C4-2B (cell line): ENCODE data around the gene HSD17B13.

Source experiments
- ZFX ChIP-seq: fragments of 450-650 bp; IDR thresholded peaks from 2 replicates; pipeline ENCODE4 v1.6.1; 2017
- TF ChIP-seq, protein P1 (sequence below): fragments of 450-650 bp; conservative IDR thresholded peaks from 2 replicates; pipeline ENCODE4 v1.5.1; 2017; ENCODE audit warnings: mild to moderate bottlenecking

DNA sequence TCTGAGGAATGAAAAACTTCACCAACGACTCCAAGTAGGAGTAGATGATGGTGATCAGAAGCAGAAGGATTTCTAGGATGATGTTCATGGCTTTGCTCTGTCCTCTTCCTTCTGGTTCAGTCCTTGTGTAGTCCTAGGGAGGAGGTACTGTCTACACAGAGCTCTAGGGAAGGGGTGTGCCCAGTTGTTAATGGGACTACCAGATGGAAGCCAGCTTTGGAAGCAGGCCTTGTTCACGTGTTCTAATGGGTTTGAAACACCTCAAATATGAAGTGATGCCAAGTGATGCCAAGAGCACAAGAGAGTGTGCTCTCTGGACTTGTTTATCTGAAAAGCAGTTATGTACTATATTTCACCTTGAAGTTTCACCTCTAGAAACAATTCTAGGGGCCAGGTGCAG is at the start of gene HSD17B13:
- TF ChIP-seq, protein P1, sequence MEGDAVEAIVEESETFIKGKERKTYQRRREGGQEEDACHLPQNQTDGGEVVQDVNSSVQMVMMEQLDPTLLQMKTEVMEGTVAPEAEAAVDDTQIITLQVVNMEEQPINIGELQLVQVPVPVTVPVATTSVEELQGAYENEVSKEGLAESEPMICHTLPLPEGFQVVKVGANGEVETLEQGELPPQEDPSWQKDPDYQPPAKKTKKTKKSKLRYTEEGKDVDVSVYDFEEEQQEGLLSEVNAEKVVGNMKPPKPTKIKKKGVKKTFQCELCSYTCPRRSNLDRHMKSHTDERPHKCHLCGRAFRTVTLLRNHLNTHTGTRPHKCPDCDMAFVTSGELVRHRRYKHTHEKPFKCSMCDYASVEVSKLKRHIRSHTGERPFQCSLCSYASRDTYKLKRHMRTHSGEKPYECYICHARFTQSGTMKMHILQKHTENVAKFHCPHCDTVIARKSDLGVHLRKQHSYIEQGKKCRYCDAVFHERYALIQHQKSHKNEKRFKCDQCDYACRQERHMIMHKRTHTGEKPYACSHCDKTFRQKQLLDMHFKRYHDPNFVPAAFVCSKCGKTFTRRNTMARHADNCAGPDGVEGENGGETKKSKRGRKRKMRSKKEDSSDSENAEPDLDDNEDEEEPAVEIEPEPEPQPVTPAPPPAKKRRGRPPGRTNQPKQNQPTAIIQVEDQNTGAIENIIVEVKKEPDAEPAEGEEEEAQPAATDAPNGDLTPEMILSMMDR = no peak
- TF ChIP-seq ZFX = no peak
